ENCODE data around the gene KCNT1.

The KCNT1 gene

GRCh38 chr9:135804581-135805421 lies 102.8 kb downstream of the KCNT1 start:
- DNase-seq, result no peak

- no peak for DNase-seq
Measured at GRCh38 chr9:135805422-135806022, 103.5 kb downstream of the KCNT1 start.

GRCh38 chr9:135809166-135809565 lies 107.2 kb downstream of the KCNT1 start:
- DNase-seq, result no peak

- no peak for DNase-seq
Measured at GRCh38 chr9:135810806-135811575, 109.0 kb downstream of the KCNT1 start.

GRCh38 chr9:135811801-135812200 lies 109.8 kb downstream of the KCNT1 start:
- DNase-seq, result no peak

- no peak for DNase-seq
Measured at GRCh38 chr9:135812961-135813360, 111.0 kb downstream of the KCNT1 start.

- no peak for DNase-seq
Measured at GRCh38 chr9:135813671-135814290, 111.8 kb downstream of the KCNT1 start.

- no peak for DNase-seq
Measured at GRCh38 chr9:135814421-135815095, 112.6 kb downstream of the KCNT1 start.

GRCh38 chr9:135815413-135815812 lies 113.4 kb downstream of the KCNT1 start:
- no peak for DNase-seq

- no peak for DNase-seq
Measured at GRCh38 chr9:135815830-135816650, 114.1 kb downstream of the KCNT1 start.

- no peak for DNase-seq
Measured at GRCh38 chr9:135816651-135816970, 114.6 kb downstream of the KCNT1 start.

- DNase-seq, result no peak
Measured at GRCh38 chr9:135817951-135818717, 116.1 kb downstream of the KCNT1 start.

GRCh38 chr9:135818718-135819475 lies 116.9 kb downstream of the KCNT1 start:
- DNase-seq, result no peak

GRCh38 chr9:135819905-135820304 lies 117.9 kb downstream of the KCNT1 start:
- DNase-seq, result no peak

- DNase-seq, result no peak
Measured at GRCh38 chr9:135820661-135821060, 118.7 kb downstream of the KCNT1 start.

- DNase-seq, result no peak
Measured at GRCh38 chr9:135821116-135821515, 119.1 kb downstream of the KCNT1 start.

GRCh38 chr9:135821733-135822373 lies 119.9 kb downstream of the KCNT1 start:
- DNase-seq, result no peak

- no peak for DNase-seq
Measured at GRCh38 chr9:135822374-135822755, 120.4 kb downstream of the KCNT1 start.

- no peak for DNase-seq
Measured at GRCh38 chr9:135823036-135823435, 121.1 kb downstream of the KCNT1 start.

All from activated T-cell treated with anti-CD3 and anti-CD28 coated beads for 4 hours (primary cell).